HepG2 (cell line): ENCODE measurements around the gene SNAI1.

Source experiments
- CTCF ChIP-seq: sonication (generic); formaldehyde crosslinking; IDR thresholded peaks from 2 replicates; pipeline ENCODE4 v1.5.0; 2020; ENCODE audit warnings: mild to moderate bottlenecking, missing genetic modification reagents, moderate library complexity
- DPF2 ChIP-seq: sonication (generic); formaldehyde crosslinking; IDR thresholded peaks from 2 replicates; pipeline ENCODE4 v1.4.0; 2020; ENCODE audit warnings: mild to moderate bottlenecking, low read depth, missing genetic modification reagents, borderline replicate concordance
- EZH2 ChIP-seq: conservative IDR thresholded peaks from 2 replicates; pipeline ENCODE4 v1.6.1; 2012; ENCODE audit warnings: mild to moderate bottlenecking, low read depth, low read length, moderate library complexity
- MAX ChIP-seq: IDR thresholded peaks from 2 replicates; pipeline ENCODE4 v1.6.1; 2012; ENCODE audit warnings: inconsistent platforms
- NFE2L2 ChIP-seq: fragments of 150-350 bp; IDR thresholded peaks from 2 replicates; pipeline ENCODE4 v1.6.1; 2014; ENCODE audit warnings: low read length
- PCBP2 ChIP-seq: fragments of 200-400 bp; formaldehyde crosslinking; optimal IDR thresholded peaks from 2 replicates; pipeline ENCODE3; 2018; ENCODE audit warnings: low read length, low read depth; ENCODE audit not compliant: poor library complexity, severe bottlenecking
- POLR2AphosphoS5 ChIP-seq: IDR thresholded peaks from 2 replicates; pipeline ENCODE4 v1.6.1; 2012; ENCODE audit warnings: low read depth, low read length
- RBM22 ChIP-seq: fragments of 200-400 bp; formaldehyde crosslinking; optimal IDR thresholded peaks from 2 replicates; pipeline ENCODE3; 2017; ENCODE audit warnings: mild to moderate bottlenecking, low read length, moderate library complexity
- ZNF3 ChIP-seq: IDR thresholded peaks from 2 replicates; pipeline ENCODE4 v1.7.0; 2017; ENCODE audit warnings: inconsistent platforms
- ZNF609 ChIP-seq: sonication (generic); formaldehyde crosslinking; IDR thresholded peaks from 2 replicates; pipeline ENCODE4 v1.4.0; 2020; ENCODE audit warnings: mild to moderate bottlenecking, missing genetic modification reagents, borderline replicate concordance

GRCh38 chr20:50029083-50029696 is 46.4 kb downstream of the SNAI1 start:
- no peak for TF ChIP-seq ZNF3 (CRISPR knock-in tag)
- TF ChIP-seq DPF2 (CRISPR knock-in tag): no peak
- TF ChIP-seq NFE2L2: no peak
- no peak for TF ChIP-seq CTCF (CRISPR knock-in tag)
- TF ChIP-seq EZH2: no peak
- no peak for TF ChIP-seq MAX
- TF ChIP-seq PCBP2: no peak
- no peak for TF ChIP-seq POLR2AphosphoS5
- no peak for TF ChIP-seq ZNF609
- no peak for TF ChIP-seq RBM22
